ENCODE results near the gene ITGAD. TPM values are rescaled to one million over a fixed set of nuclear protein-coding genes. Genes with fewer than 3 reads are reported as not detected.

Gene ITGAD
- total and polyA plus RNA-seq, 2 of the 13 experiments (the other 11 are each of a cell fraction or from before 2014, with no cell fraction given): not detected

GRCh38 chr16:31453255-31454204, 60.4 kb downstream of the ITGAD start (continued):
- TF ChIP-seq, protein P1, sequence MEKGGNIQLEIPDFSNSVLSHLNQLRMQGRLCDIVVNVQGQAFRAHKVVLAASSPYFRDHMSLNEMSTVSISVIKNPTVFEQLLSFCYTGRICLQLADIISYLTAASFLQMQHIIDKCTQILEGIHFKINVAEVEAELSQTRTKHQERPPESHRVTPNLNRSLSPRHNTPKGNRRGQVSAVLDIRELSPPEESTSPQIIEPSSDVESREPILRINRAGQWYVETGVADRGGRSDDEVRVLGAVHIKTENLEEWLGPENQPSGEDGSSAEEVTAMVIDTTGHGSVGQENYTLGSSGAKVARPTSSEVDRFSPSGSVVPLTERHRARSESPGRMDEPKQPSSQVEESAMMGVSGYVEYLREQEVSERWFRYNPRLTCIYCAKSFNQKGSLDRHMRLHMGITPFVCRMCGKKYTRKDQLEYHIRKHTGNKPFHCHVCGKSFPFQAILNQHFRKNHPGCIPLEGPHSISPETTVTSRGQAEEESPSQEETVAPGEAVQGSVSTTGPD (CRISPR knock-in tag; IDR thresholded peaks at IDR 0.05): no peak
- TF ChIP-seq ZNF672 (CRISPR knock-in tag; IDR thresholded peaks at IDR 0.05) (no peak), NCOA1 (CRISPR knock-in tag; IDR thresholded peaks at IDR 0.05) (peak; percentile 19; the same call in 1 of the 2 replicates), KAT8 (CRISPR knock-in tag; IDR thresholded peaks at IDR 0.05) (0 out of 2 replicates have a peak, but pooled peaks have one; percentile 36), KDM5A (IDR thresholded peaks at IDR 0.05; ENCODE audit: borderline replicate concordance, low read length) (no peak), GABPB1 (CRISPR knock-in tag; IDR thresholded peaks at IDR 0.05) (peak; percentile 34), GATAD2A (CRISPR knock-in tag; IDR thresholded peaks at IDR 0.05) (peak; percentile 66), MIER3 (CRISPR knock-in tag; IDR thresholded peaks at IDR 0.05; ENCODE audit: borderline replicate concordance) (peak; percentile 77; the same call in 1 of the 2 replicates), ZNF605 (CRISPR knock-in tag; IDR thresholded peaks at IDR 0.05) (0 out of 2 replicates have a peak, but pooled peaks have one; percentile 34), UBTF (CRISPR knock-in tag; IDR thresholded peaks at IDR 0.05) (peak; percentile 52; the same call in 1 of the 2 replicates), KAT2B (IDR thresholded peaks at IDR 0.05; ENCODE audit: borderline replicate concordance, low read depth, low read length) (no peak), HOXD1 (CRISPR knock-in tag; IDR thresholded peaks at IDR 0.05) (peak; percentile 26; the same call in 1 of the 2 replicates), ZNF703 (CRISPR knock-in tag; IDR thresholded peaks at IDR 0.05; ENCODE audit: borderline replicate concordance) (peak; percentile 23; the same call in 1 of the 2 replicates), RFXAP (CRISPR knock-in tag; IDR thresholded peaks at IDR 0.05; ENCODE audit: borderline replicate concordance) (peak; percentile 18; the same call in 1 of the 2 replicates), KMT2B (CRISPR knock-in tag; IDR thresholded peaks at IDR 0.05) (peak; percentile 37; the same call in 1 of the 2 replicates), ZSCAN25 (CRISPR knock-in tag; IDR thresholded peaks at IDR 0.05) (peak; percentile 34; the same call in 1 of the 2 replicates), FOXA3 (CRISPR knock-in tag; IDR thresholded peaks at IDR 0.05) (peak; percentile 29), HOXA7 (CRISPR knock-in tag; IDR thresholded peaks at IDR 0.05) (no peak), ZNF383 (CRISPR knock-in tag; IDR thresholded peaks at IDR 0.05; ENCODE audit: borderline replicate concordance) (no peak), ZC3H13 (CRISPR knock-in tag; IDR thresholded peaks at IDR 0.05) (peak; percentile 96), ZBTB42 (CRISPR knock-in tag; IDR thresholded peaks at IDR 0.05) (0 out of 2 replicates have a peak, but pooled peaks have one; percentile 17)
- TF ChIP-seq, protein P2, sequence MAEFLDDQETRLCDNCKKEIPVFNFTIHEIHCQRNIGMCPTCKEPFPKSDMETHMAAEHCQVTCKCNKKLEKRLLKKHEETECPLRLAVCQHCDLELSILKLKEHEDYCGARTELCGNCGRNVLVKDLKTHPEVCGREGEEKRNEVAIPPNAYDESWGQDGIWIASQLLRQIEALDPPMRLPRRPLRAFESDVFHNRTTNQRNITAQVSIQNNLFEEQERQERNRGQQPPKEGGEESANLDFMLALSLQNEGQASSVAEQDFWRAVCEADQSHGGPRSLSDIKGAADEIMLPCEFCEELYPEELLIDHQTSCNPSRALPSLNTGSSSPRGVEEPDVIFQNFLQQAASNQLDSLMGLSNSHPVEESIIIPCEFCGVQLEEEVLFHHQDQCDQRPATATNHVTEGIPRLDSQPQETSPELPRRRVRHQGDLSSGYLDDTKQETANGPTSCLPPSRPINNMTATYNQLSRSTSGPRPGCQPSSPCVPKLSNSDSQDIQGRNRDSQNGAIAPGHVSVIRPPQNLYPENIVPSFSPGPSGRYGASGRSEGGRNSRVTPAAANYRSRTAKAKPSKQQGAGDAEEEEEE (CRISPR knock-in tag; IDR thresholded peaks at IDR 0.05; ENCODE audit: borderline replicate concordance): peak; percentile 54; the same call in 1 of the 2 replicates
- TF ChIP-seq, protein P3, sequence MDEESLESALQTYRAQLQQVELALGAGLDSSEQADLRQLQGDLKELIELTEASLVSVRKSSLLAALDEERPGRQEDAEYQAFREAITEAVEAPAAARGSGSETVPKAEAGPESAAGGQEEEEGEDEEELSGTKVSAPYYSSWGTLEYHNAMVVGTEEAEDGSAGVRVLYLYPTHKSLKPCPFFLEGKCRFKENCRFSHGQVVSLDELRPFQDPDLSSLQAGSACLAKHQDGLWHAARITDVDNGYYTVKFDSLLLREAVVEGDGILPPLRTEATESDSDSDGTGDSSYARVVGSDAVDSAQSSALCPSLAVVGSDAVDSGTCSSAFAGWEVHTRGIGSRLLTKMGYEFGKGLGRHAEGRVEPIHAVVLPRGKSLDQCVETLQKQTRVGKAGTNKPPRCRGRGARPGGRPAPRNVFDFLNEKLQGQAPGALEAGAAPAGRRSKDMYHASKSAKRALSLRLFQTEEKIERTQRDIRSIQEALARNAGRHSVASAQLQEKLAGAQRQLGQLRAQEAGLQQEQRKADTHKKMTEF (CRISPR knock-in tag; IDR thresholded peaks at IDR 0.05): no peak

Data from HepG2 (cell line).